AML-193 (cell line): ENCODE results near the gene SLC25A45.
"Not testable (repeated sequence)": the region's sequence is repeated elsewhere in the genome, so short reads cannot be mapped to it uniquely, and the experiment has no call there.

ENCODE experiments used
- DNase-seq, 2 experiments: peaks; one replicate each; lab custom pipeline; 2025; lab: John Stamatoyannopoulos, UW

SLC25A45 gene

DNA sequence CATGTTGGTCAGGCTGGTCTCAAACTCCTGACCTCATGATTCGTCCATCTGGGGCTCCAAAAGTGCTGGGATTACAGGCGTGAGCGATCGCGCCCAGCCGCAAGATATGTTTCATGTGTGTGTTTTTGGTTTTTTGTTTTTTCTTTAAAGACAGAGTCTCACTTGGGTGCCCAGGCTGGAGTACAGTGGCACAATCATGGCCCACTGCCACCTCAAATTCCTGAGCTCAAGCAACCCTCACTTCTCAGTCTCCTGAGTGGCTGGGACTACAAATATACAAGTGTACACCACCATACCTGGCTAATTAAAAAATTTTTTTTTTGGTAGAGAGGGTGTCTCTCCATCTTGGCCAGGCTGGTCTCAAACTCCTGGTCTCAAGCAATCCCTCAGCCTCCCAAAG is 19.5 kb downstream of the SLC25A45 start:
- no peak for DNase-seq

DNA sequence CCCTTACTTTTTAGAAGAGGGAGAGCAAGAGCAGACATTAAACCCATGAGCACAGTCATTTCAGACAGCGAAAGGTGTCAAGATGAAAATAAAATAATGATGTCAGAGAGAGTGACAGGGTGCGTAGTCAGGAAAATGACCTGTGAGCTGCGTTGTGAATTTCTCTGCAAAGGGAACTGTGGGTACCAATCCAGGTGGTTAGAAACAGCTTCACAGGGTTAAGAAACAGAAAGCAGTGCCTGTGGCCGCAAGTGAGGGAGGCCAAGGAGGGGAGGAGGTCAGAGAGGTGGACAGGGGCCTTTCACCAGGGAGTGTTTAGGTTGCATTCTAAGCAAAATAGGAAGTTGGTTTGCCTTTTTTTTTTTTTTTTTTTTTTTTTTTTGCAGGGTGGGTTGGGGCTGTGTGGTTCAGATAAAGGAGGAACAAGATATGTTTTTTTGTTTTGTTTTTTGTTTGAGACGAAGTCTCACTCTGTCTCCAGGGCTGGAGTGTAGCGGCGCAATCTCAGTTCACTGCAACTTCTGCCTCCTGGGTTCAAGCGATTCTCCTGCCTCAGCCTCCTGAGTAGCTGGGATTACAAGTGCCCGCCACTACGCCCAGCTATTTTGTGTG is 20.0 kb downstream of the SLC25A45 start:
- peak; percentile 19 for DNase-seq

DNA sequence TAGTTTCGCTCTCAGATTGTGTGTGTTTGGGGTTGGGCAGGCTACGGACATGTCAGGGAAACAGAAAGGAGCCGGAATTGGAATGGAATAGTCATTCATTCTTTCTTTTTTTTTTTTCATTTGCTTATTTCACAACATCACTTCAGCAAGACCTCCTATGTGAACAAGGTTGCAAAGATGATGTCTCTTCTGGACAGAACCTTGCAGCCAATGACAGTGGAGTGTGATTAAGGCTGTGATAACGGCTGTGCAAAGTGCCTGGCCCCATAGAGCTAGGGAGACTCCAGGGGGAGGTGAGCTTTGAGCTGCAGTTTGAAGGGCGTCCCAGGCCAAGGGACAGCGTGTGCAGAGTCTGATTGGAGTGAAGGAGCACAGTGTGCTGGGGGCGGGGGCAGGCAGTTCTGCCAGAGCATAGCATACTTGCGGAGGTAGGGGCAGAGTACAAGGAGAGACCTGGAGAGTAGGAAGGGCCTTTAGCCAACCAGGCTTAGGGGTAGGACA is 24.5 kb downstream of the SLC25A45 start:
- DNase-seq: no peak

DNA sequence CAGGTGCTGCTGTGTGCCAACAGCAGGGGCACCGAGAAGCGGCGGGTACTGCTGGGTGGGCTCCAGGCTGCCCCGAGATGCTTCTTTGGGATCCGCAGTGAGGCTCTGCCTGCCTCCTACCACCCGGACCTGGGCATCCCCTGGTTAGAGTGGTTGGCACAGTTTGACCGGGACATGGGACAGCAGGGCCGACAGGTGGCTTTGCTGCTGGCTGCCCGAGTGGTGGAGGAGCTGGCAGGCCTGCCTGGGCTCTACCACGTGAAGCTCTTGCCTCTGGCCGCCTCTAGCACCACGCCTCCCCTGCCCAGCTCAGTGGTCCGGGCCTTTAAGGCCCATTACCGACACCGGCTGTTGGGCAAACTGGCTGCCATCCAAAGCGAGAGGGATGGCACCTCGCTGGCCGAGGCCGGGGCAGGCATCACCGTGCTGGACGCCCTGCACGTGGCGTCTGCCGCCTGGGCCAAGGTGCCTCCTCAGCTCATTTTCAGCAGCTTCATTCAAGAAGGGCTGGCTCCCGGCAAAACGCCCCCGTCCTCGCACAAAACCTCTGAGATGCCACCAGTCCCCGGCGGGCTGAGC is 26.0 kb downstream of the SLC25A45 start:
- DNase-seq: no peak

DNA sequence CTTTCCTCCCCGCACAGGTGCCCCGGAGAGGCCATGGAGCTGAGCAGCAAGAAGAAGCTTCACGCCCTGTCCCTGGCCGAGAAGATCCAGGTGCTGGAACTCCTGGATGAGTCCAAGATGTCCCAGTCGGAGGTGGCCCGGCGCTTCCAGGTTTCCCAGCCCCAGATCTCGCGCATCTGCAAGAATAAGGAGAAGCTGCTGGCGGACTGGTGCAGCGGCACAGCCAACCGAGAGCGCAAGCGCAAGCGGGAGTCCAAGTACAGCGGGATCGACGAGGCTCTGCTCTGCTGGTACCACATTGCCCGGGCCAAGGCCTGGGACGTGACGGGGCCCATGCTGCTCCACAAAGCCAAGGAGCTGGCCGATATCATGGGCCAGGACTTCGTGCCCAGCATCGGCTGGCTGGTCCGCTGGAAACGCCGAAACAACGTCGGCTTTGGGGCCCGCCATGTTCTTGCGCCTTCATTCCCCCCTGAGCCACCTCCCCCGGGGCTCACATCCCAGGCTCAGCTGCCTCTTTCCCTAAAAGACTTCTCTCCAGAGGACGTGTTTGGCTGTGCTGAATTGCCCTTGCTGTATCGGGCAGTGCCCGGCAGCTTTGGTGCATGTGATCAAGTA is 26.6 kb downstream of the SLC25A45 start:
- no peak for DNase-seq

DNA sequence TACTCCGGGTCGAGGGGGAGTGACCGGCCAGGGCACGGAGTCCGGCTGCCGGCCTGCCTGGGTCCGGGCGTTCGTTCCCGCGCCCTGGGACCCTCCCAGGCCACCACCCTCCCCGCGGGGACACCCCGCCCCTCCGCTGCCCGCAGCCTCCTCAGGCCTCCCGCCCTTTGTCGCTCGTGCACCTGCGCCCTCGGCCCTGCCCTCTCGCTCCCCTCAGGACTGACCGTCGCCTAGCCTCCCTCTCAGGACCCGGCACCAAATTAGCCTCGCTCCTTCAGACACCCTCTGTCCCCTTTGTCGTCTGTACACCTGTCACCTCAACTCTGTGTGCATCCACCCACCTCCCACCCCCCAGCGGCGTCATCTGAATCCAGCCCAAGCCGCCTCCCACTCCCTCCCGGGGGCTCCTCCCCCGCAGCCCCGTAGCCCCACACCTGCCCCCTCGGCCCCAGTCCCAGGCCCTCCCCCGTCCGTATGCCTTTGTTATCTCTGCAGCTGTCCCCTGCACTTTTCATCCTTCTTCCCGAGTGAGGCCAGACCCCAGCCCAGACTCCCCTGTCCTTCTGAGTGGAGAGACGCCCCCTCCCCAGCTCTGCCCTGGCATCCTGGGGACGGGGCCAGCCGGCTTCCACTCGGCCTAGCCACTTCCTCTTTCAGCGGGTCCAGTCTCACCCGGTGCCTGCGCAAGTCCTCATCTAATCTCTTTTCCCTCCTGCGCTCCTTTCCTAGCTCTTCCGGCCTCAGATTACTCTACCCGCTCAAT is 27.3 kb downstream of the SLC25A45 start:
- DNase-seq: peak; percentile 35 to 47

DNA sequence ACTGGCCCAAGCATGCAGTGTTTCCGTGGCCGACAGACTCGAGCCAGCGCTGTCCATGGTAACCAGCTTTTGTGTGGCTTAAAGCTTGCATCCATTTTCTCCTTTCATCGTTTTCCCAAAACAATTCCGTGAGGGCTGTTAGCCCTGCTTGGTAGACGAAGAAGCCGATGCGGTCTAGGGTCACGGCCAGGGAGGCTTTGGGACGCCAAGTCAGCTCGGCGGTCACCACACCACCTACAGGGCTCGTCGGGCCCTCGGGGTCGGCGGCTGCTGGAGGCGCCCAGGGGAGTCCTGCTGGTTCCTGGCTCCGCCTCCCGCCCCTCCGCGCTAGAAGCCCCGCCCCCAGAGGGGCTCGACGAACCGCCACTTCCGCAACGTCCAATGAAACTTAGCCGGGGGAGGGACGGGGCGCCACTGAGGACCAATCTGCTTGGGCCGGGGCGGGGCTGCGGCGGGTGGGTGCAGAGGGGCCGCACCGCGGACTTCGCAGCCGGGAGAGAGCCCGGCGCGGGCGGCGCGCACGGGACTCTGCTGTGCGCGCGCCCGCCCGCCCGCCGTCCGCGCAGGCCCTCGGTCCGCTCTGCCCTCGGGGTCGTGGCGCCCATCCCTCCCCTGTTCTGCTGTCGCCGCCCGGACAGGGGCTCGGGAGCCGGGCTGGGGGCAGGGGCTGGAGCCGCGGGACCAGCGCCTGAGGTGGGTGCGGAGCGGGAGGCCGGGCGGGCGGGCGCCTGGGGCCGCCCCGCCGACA is 28.0 kb downstream of the SLC25A45 start, which contains the start of gene TIGD3:
Gene TIGD3 (plus strand): TSS at position 487 of the 748 bp plus-strand sequence. CDS start 1,058 bp downstream, outside the sequence.
- DNase-seq: peak; percentile 88 to 92

DNA sequence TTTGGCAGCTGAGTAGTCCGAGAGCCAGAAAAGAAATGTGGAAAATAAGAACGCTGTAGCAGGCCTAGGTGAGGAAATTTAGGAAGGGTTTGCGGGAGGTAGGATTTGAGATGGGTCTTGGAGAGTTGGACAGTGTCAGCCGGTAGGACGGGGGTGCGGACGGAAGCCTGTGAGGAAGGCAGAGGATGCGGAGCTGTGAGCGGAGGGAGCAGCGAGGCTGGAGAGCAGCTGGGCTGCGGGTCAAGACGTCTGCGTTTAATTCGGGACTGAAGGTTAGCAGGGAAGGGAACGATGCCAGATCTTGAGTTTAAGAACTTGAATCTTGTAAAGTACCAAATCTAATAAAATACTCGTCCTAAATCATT is 28.6 kb downstream of the SLC25A45 start:
- DNase-seq: no peak

DNA sequence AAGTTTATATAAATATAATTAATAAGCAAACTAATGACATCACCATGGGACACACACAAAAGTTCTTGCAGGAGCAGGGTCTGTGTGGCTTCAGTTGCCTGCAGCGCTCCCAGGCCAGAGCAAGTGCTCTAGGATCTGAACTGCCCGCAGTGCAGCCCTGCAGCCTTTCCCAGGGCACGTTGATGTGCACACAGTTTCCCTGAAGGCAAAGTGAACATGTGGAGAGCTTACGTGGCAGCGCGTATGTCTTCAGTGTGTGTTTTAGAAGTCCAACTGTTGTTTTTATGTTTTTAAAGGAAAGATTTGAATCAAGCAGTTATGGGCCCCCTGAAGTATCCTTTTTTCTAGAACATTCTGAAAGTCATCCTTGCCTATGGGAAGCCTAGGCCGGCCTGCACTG is 29.1 kb downstream of the SLC25A45 start:
- DNase-seq: no peak

DNA sequence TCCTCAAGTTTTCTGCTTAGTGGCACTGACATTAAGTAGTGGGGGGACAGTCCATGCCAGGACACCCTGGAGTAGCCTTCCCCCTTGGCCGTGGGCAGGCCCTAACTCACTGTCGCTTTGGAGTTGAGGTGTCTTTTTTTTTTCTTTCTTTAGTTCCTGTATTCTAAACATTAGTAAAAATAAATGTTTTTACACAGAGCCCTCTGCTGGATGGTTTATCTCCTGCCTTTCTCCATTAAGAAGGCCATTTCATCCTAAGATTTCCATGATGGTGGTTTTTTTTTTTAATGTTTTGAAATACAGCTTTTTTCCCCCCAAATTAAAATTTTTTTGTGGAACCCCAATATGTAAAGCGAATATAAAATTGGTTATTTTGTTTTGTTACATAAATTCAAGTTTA is 29.7 kb downstream of the SLC25A45 start:
- DNase-seq: peak; percentile 34 to 37

DNA sequence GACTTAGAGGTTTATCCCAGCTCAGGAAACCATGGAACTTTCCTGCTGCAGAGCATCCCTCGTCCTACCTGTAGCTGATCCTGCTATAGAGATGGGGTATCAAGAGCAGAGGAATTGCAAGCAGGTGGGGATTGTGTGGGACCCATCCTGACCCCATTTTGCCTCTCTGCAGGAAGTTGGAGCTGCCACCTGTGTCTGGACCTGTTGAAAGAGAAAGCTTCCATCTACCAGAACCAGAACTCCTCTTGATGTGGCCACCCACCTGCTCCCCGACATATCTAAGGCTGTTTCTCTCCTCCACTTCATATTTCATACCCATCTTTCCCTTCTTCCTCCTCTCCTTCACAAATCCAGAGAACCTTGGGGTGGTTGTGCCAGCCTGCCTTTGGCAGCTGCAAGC is 30.9 kb downstream of the SLC25A45 start:
- no peak for DNase-seq

DNA sequence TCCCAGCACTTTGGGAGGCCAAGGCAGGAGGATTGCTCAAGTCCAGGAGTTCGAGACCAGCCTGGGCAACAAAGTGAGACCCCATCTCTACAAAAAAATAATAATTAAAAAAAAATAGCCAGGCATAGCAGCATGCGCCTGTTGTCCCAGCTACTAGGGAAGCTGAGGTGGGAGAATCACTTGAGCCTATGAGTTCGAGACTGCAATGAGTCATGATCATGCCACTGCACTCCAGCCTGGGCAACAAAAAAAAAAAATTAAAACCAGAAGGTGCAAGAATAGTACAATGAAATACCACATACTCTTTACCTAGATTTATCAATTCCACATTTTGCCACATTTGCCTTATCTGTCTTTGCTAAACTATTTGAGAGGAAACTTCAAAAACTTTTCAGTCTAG is 40.6 kb downstream of the SLC25A45 start:
- no peak for DNase-seq

DNA sequence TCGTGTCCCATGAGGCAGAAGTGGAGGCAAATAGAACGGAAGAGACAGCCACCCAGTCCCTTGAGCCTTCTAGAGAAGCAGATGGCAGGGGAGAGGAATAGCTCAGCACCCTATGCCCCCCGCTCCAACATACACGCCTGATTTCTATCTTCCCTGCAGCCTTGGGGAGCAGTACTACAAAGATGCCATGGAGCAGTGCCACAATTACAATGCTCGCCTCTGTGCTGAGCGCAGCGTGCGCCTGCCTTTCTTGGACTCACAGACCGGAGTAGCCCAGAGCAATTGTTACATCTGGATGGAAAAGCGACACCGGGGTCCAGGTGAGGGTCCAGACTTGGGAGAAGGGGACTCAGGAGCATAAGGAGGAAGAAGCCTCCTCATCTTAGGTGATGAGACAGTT is 42.2 kb downstream of the SLC25A45 start:
- DNase-seq: no peak

DNA sequence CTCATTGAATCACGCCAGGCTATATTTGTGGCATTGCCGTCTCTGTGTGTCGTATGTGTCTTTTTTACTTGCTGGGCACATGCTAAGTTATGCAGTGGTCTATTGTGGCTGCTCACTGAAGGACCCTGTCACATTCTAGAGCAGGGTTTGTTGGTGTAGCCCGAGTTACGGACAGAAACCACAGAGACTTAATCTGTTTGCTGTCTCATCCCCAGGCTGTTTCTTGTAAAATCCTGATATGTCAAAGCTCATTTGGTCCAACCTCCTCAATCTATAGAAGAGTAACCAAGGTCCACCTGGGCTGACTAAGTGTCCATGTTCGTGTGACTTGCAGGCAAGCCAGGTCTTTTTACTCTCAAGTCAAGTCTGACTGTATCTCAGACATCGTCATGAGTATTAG is 43.8 kb downstream of the SLC25A45 start:
- no peak for DNase-seq

DNA sequence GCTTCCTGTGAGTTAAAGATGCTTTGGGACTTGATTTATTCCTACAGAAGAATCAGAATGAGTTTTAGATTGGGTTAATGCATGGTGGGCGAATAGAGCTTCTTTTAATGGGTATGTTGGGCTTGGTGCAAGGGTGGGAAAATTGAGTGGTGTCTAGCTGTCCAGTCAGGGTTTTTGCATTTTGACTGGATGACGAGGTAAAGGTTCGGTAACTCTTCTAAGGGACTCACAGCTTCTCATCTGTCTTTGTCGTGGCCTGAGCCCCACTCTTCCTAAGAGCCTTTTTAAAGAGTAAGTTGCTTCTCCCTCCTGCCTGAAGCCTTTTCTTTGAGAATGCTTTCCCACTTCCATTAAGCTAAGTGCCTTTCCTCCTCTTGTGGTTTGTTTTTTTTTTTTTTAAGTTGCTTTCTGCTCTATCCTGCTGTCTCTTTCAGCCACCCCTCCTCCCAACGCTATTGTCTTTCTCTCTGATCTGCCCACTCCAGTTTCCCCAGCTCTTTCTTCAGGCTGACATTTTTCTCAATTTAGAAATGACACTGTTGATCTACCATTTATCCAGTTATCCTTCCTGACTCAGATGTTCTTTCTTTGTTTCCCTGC is 47.6 kb downstream of the SLC25A45 start:
- no peak for DNase-seq

DNA sequence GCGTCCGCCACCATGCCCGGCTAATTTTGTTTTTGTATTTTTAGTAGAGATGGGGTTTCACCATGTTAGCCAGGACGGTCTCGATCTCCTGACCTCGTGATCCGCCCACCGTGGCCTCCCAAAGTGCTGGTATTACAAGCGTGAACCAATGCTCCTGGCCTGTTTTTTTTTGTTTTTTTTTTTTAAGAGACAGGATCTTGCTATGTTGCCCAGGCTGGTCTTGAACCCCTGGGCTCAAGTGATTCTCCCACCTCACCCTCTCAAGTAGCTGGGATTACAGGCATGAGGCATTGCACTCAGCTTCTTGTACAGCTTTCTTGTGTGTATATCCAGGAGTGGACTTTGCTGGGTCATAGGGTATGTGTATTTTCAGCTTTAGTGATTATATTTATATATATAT is 49.9 kb downstream of the SLC25A45 start:
- DNase-seq: not testable (repeated sequence)

DNA sequence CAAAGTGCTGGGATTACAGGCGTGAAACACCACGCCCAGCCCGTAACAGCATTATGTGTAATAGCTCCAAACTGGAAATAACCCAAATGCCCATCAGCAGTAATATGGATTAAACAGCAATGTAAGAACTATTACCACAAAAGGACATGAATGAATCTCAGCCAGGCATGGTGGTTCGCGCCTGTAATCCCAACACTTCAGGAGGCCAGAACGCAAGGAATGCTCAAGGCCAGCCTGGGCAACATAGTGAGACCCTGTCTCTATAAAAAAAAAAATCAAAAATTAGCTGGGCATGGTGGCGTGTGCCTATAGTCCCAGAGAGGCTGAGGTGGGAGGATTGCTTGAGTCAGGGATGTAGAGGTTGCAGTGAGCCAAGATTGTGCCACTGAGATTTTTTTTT is 51.9 kb downstream of the SLC25A45 start:
- no peak for DNase-seq

DNA sequence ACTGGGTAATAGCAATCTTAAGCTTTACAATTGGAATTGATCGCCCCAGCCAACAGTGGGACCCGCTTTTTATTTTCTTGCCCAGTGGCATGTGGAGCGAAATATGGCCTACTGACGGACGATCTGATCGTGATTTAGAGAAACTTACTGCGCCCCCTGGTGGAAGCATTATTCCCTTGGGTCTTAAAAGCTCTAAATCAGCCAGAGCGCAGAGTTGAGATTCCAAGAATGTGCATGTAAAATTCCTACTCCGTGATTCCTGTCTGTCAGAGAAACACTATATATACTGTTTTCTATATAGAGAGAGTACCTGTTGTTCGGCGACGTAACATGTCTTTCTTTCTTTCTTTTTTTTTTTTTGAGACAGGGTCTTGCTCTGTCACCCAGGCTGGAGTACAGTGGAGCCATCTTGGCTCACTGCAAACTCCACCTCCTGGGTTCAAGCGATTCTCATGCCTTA is 52.5 kb downstream of the SLC25A45 start:
- DNase-seq: peak; percentile 73 to 84

DNA sequence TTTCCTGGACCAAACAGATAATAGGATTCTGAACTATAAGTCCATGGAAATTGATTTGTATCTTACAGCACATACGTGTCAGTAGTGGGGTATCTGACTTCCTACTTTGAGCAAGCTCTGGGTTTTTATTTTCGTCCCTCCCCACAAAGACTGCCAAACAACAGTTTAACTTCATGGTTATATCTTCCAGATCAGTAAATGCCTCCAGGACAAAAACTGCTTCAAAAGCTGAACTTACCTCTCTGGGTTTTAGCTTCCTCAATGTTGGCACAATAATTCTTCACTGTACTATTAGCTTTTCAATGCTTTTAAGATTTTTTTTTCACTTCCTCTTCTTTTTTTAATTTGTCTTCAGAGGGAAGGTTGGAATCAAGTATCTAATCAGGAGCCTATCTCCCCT is 53.0 kb downstream of the SLC25A45 start:
- DNase-seq: peak in 1 of 2 experiments; percentile 37

DNA sequence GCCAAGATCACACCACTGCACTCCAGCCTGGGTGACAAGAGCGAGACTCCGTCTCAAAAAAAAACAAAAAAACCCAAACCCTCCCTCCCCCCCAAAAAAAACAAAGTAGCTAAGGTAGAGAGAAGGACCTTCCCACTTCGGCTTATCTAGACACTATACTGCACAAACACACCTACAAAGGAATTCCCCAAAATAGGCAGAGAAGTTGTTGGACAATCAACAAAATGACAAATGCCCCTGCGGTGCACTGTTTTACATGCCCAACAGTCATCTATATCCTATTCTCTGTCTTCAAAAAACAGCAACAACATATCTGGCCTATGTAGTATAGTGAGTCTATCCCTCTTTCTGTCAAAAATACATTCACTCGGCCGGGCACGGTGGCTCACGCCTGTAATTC is 55.4 kb downstream of the SLC25A45 start:
- DNase-seq: no peak

DNA sequence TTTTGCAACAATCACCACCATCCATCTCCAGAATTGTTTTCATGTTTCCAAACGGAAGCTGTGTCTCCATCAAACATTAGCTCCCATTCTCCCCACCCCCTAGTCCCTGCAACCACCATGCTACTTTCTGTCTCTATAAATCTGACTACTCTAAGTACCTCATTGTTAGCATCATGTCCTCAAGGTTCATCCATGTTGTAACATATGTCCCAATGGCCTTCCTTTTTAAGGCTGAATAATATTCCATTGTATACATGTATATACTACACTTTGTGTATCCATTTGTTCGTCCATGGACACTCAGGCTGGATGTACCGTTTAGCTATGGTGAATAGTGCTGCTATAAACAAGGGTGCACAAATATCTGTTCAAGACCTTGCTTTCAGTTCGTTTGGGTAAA is 57.0 kb downstream of the SLC25A45 start:
- DNase-seq: no peak
